NOMO-1 treated with DMSO at 0.1 percent for 48 hours (cell line): ENCODE data around the gene COPA.
"Not testable (repeated sequence)": the region's sequence is repeated elsewhere in the genome, so short reads cannot be mapped to it uniquely, and the experiment has no call there.

Experiments used
- DNase-seq: peaks from one replicate; lab custom pipeline; 2025; ENCODE audit not compliant: unreplicated experiment; lab: John Stamatoyannopoulos, UW

COPA gene

GRCh38 chr1:160342953-160343869 lies at the start of gene COPA, which contains the start of gene NCSTN:
Gene COPA, minus strand, starts transcription at chr1:160343250. Its CDS starts 80 bp downstream, at chr1:160343170.
Gene NCSTN, plus strand, starts transcription at chr1:160343383. Its CDS starts 14 bp downstream, at chr1:160343397.
- DNase-seq = peak; percentile 89

- not testable (repeated sequence) for DNase-seq
These were observed 45.4 kb upstream of the COPA start for GRCh38 chr1:160388406-160388805.

GRCh38 chr1:160384812-160385211 lies 41.8 kb upstream of the COPA start:
- DNase-seq = not testable (repeated sequence)

- no peak for DNase-seq
These were observed 34.6 kb upstream of the COPA start for GRCh38 chr1:160377585-160378206.

- DNase-seq = peak; percentile 75
These were observed 33.6 kb upstream of the COPA start for GRCh38 chr1:160376525-160377131.

- DNase-seq = no peak
These were observed 32.9 kb upstream of the COPA start for GRCh38 chr1:160375788-160376524.

- no peak for DNase-seq
These were observed 31.5 kb upstream of the COPA start for GRCh38 chr1:160374306-160375110.

GRCh38 chr1:160373696-160374095 lies 30.6 kb upstream of the COPA start:
- peak; percentile 37 for DNase-seq

- no peak for DNase-seq
These were observed 28.7 kb upstream of the COPA start for GRCh38 chr1:160371756-160372155.

GRCh38 chr1:160371346-160371631 lies 28.2 kb upstream of the COPA start:
- DNase-seq = no peak

- DNase-seq = no peak
These were observed 27.7 kb upstream of the COPA start for GRCh38 chr1:160370561-160371345.

GRCh38 chr1:160369087-160369486 lies 26.0 kb upstream of the COPA start:
- DNase-seq = no peak

GRCh38 chr1:160367934-160368923 lies 25.2 kb upstream of the COPA start:
- no peak for DNase-seq

GRCh38 chr1:160367516-160367900 lies 24.5 kb upstream of the COPA start:
- no peak for DNase-seq

GRCh38 chr1:160366731-160367515 lies 23.9 kb upstream of the COPA start, which contains the start of gene NHLH1:
Gene NHLH1, plus strand, starts transcription at chr1:160367071. Its CDS starts 3,661 bp downstream, at chr1:160370732.
- DNase-seq = no peak

GRCh38 chr1:160365325-160365724 lies 22.3 kb upstream of the COPA start:
- DNase-seq = no peak

- DNase-seq = no peak
These were observed 21.1 kb upstream of the COPA start for GRCh38 chr1:160363951-160364735.
